HepG2 (cell line): ENCODE measurements around the gene CYSLTR1.

ENCODE experiments used
- EP300 ChIP-seq, 3 experiments: sonication (generic) in 1 of 3; formaldehyde crosslinking in 1 of 3; IDR thresholded peaks; 2 replicates each; pipeline versions ENCODE4 v1.5.1 to v1.6.1; 2011 to 2020; ENCODE audit warnings: low read depth in 2 of 3, low read length in 2 of 3, borderline replicate concordance in 1 of 3, improper control_type of control experiment in 1 of 3, mild to moderate bottlenecking in 1 of 3, missing genetic modification reagents in 1 of 3, moderate library complexity in 1 of 3
- LCORL ChIP-seq, 2 experiments: fragments of 450-650 bp in 1 of 2; sonication (generic) in 1 of 2; formaldehyde crosslinking in 1 of 2; IDR thresholded peaks; 2 replicates each; pipeline versions ENCODE4 v1.5.0 to v1.6.1; 2017 to 2020; ENCODE audit warnings: antibody characterized with exemption in 1 of 2, missing genetic modification reagents in 1 of 2
- PHB2 ChIP-seq: fragments of 450-650 bp; IDR thresholded peaks from 2 replicates; pipeline ENCODE4 v1.6.1; 2018; ENCODE audit not compliant: partially characterized antibody
- POLR2AphosphoS5 ChIP-seq: IDR thresholded peaks from 2 replicates; pipeline ENCODE4 v1.6.1; 2012; ENCODE audit warnings: low read depth, low read length
- POLR2G ChIP-seq: fragments of 200-400 bp; formaldehyde crosslinking; IDR thresholded peaks from 2 replicates; pipeline ENCODE4 v1.6.1; 2018; ENCODE audit warnings: mild to moderate bottlenecking, low read depth, low read length, moderate library complexity
- SNRNP70 ChIP-seq: fragments of 200-400 bp; formaldehyde crosslinking; IDR thresholded peaks from 2 replicates; pipeline ENCODE4 v1.6.1; 2017; ENCODE audit warnings: mild to moderate bottlenecking, low read depth, low read length, moderate library complexity
- ZNF333 ChIP-seq: sonication (generic); formaldehyde crosslinking; IDR thresholded peaks from 2 replicates; pipeline ENCODE4 v1.4.0; 2020; ENCODE audit warnings: mild to moderate bottlenecking, missing genetic modification reagents, borderline replicate concordance
- TF ChIP-seq, protein P1 (sequence below): sonication (generic); formaldehyde crosslinking; IDR thresholded peaks from 2 replicates; pipeline ENCODE4 v1.4.0; 2020; ENCODE audit warnings: mild to moderate bottlenecking, missing genetic modification reagents
- TF ChIP-seq, protein P2 (sequence below): sonication (generic); formaldehyde crosslinking; IDR thresholded peaks from 2 replicates; pipeline ENCODE4 v1.8.0; 2022; ENCODE audit warnings: low read depth, missing genetic modification reagents
- TF ChIP-seq, protein P3 (sequence below): sonication (generic); formaldehyde crosslinking; IDR thresholded peaks from 2 replicates; pipeline ENCODE4 v1.8.1; 2023; ENCODE audit warnings: mild to moderate bottlenecking, moderate library complexity, missing genetic modification reagents
- TF ChIP-seq, protein P4 (sequence below): sonication (generic); formaldehyde crosslinking; IDR thresholded peaks from 2 replicates; pipeline ENCODE4 v1.8.0; 2022; ENCODE audit warnings: mild to moderate bottlenecking, missing genetic modification reagents; ENCODE audit not compliant: insufficient replicate concordance
- TF ChIP-seq, protein P5 (sequence below): sonication (generic); formaldehyde crosslinking; IDR thresholded peaks from 2 replicates; pipeline ENCODE4 v1.9.0; 2021; ENCODE audit warnings: missing genetic modification reagents, mild to moderate bottlenecking, borderline replicate concordance

DNA sequence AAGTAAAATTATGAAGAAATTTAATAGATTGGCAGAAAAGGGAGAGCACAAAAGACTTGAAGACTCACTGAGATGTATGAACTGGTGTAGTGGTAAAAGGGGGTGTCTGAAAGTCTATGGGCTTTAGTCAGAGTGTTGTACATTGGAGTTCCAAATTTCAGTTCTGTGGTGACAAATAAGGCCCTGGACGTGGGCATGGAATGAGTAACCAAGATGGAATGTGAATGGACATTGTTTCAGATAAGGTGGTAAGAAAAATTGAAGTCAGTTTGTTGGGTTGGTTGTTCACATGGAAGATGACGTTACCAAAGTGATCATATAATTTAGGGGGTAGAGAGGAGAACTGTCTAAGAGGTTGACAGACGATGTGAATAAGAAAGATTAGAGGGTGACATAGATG lies 13.9 kb downstream of the CYSLTR1 start:
- TF ChIP-seq, protein P1, sequence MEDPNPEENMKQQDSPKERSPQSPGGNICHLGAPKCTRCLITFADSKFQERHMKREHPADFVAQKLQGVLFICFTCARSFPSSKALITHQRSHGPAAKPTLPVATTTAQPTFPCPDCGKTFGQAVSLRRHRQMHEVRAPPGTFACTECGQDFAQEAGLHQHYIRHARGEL (CRISPR knock-in tag) = no peak
- TF ChIP-seq, protein P2, sequence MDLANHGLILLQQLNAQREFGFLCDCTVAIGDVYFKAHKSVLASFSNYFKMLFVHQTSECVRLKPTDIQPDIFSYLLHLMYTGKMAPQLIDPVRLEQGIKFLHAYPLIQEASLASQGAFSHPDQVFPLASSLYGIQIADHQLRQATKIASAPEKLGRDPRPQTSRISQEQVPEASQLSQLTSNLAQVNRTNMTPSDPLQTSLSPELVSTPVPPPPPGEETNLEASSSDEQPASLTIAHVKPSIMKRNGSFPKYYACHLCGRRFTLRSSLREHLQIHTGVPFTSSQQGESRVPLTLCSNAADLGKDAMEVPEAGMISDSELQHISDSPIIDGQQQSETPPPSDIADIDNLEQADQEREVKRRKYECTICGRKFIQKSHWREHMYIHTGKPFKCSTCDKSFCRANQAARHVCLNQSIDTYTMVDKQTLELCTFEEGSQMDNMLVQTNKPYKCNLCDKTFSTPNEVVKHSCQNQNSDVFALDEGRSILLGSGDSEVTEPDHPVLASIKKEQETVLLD (CRISPR knock-in tag) = no peak
- TF ChIP-seq, protein P3, sequence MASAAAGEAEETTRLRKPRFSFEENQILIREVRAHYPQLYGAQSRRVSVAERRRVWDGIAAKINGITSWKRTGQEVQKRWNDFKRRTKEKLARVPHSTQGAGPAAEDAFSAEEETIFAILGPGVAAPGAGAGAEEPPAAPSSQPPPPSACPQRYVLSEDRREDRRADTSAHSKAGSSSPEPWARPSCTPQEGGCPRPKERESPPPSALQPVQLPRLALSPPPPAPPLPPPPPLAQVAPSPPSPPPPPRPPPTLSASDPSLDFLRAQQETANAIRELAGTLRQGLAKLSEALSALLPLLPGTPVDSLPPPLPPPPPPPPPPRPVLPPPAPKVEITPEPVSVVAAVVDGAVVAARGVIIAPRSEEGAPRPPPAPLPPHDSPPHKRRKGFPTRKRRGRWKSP = no peak
- TF ChIP-seq PHB2 = no peak
- TF ChIP-seq SNRNP70 = no peak
- TF ChIP-seq LCORL (IDR thresholded peaks at IDR 0.05) = no peak
- no peak for TF ChIP-seq LCORL (CRISPR knock-in tag; IDR thresholded peaks at IDR 0.05)
- TF ChIP-seq, protein P4, sequence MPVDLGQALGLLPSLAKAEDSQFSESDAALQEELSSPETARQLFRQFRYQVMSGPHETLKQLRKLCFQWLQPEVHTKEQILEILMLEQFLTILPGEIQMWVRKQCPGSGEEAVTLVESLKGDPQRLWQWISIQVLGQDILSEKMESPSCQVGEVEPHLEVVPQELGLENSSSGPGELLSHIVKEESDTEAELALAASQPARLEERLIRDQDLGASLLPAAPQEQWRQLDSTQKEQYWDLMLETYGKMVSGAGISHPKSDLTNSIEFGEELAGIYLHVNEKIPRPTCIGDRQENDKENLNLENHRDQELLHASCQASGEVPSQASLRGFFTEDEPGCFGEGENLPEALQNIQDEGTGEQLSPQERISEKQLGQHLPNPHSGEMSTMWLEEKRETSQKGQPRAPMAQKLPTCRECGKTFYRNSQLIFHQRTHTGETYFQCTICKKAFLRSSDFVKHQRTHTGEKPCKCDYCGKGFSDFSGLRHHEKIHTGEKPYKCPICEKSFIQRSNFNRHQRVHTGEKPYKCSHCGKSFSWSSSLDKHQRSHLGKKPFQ (CRISPR knock-in tag) = no peak
- TF ChIP-seq EP300 (IDR thresholded peaks at IDR 0.05; ENCODE audit: low read depth in 2 of 2, low read length in 2 of 2) = no peak
- no peak for TF ChIP-seq EP300 (CRISPR knock-in tag; IDR thresholded peaks at IDR 0.05; ENCODE audit: borderline replicate concordance)
- TF ChIP-seq POLR2G = no peak
- no peak for TF ChIP-seq POLR2AphosphoS5
- TF ChIP-seq ZNF333 = no peak
- TF ChIP-seq, protein P5, sequence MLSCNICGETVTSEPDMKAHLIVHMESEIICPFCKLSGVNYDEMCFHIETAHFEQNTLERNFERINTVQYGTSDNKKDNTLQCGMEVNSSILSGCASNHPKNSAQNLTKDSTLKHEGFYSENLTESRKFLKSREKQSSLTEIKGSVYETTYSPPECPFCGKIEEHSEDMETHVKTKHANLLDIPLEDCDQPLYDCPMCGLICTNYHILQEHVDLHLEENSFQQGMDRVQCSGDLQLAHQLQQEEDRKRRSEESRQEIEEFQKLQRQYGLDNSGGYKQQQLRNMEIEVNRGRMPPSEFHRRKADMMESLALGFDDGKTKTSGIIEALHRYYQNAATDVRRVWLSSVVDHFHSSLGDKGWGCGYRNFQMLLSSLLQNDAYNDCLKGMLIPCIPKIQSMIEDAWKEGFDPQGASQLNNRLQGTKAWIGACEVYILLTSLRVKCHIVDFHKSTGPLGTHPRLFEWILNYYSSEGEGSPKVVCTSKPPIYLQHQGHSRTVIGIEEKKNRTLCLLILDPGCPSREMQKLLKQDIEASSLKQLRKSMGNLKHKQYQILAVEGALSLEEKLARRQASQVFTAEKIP (CRISPR knock-in tag) = no peak
